H1 (cell line): ENCODE results near the gene EHD2. TPM values are rescaled to one million over a fixed set of nuclear protein-coding genes. Genes with fewer than 3 reads are reported as not detected.

ENCODE experiments used
- CTCF ChIA-PET: fragments of 300-600 bp; sonication (Branson Sonifier 250); formaldehyde crosslinking; loops from one replicate; lab custom pipeline; 2021; ENCODE audit not compliant: partially characterized antibody; lab: Charles Lee
- POLR2A ChIA-PET: fragments of 300-600 bp; sonication (Branson Sonifier 250); formaldehyde crosslinking; loops from one replicate; lab custom pipeline; 2021; ENCODE audit warnings: inconsistent platforms; ENCODE audit not compliant: partially characterized antibody; lab: Charles Lee
- DNase-seq, 2 experiments: peaks; one replicate each; pipeline versions ENCODE4 v3.0.0 to v3.0.0-alpha.2; 2010 to 2022; ENCODE audit warnings: low spot score in 2 of 2, low read depth in 1 of 2, mixed read lengths in 1 of 2
- FAIRE-seq: peaks from 2 replicates; lab custom pipeline; 2011; peaks lifted over from hg19 to GRCh38; lab: Jason Lieb, UNC
- H2AFZ ChIP-seq: 2 replicates; pipeline ENCODE4 v1.8.1; 2012; ENCODE audit warnings: low read length, inconsistent platforms
- H2AK5ac ChIP-seq: 2 replicates; pipeline ENCODE4 v1.6.1; 2013; ENCODE audit warnings: low read depth, low read length
- H2BK120ac ChIP-seq: replicated peaks from 2 replicates; pipeline ENCODE3; 2013; ENCODE audit warnings: low read depth, low read length, inconsistent platforms
- H2BK12ac ChIP-seq: 2 replicates; pipeline ENCODE4 v1.6.1; 2013; ENCODE audit warnings: low read depth, low read length
- H2BK15ac ChIP-seq: 2 replicates; pipeline ENCODE4 v1.6.1; 2013; ENCODE audit warnings: low read length
- H2BK20ac ChIP-seq: 2 replicates; pipeline ENCODE4 v1.6.1; 2013; ENCODE audit warnings: low read length
- H2BK5ac ChIP-seq: 2 replicates; pipeline ENCODE4 v1.6.1; 2013; ENCODE audit warnings: low read depth, low read length
- H3K14ac ChIP-seq: 2 replicates; pipeline ENCODE4 v1.6.1; 2013; ENCODE audit warnings: inconsistent platforms; ENCODE audit not compliant: insufficient read length
- H3K18ac ChIP-seq: 2 replicates; pipeline ENCODE4 v1.6.1; 2013; ENCODE audit warnings: low read length; ENCODE audit errors: extremely low read depth
- H3K23ac ChIP-seq: 2 replicates; pipeline ENCODE4 v1.6.1; 2013; ENCODE audit warnings: inconsistent platforms; ENCODE audit not compliant: insufficient read length
- H3K23me2 ChIP-seq: 2 replicates; pipeline ENCODE4 v1.6.1; 2013; ENCODE audit warnings: low read depth, low read length
- H3K27ac ChIP-seq: 2 replicates; pipeline ENCODE4 v1.6.1; 2011; ENCODE audit warnings: low read depth, low read length, inconsistent platforms
- H3K27me3 ChIP-seq, 4 experiments: replicated peaks in 1 of 4; 1 replicate in 1 of 4; 2 replicates in 3 of 4; pipeline versions ENCODE4 v1.6.1 to v1.8.1; 2011 to 2013; ENCODE audit warnings: low read length in 3 of 4, mild to moderate bottlenecking in 3 of 4, inconsistent platforms in 2 of 4, mixed read lengths in 2 of 4, moderate library complexity in 1 of 4; ENCODE audit not compliant: control insufficient read depth in 3 of 4, insufficient read depth in 3 of 4; ENCODE audit errors: extremely low read depth in 1 of 4
- H3K36me3 ChIP-seq, 4 experiments: 2 replicates each; pipeline versions ENCODE4 v1.6.1 to v1.8.1; 2011 to 2013; ENCODE audit warnings: mild to moderate bottlenecking in 4 of 4, low read length in 3 of 4, moderate library complexity in 2 of 4, control low read depth in 1 of 4, inconsistent platforms in 1 of 4; ENCODE audit not compliant: insufficient read depth in 4 of 4, control insufficient read depth in 2 of 4
- H3K4ac ChIP-seq: replicated peaks from 2 replicates; pipeline ENCODE3; 2013; ENCODE audit warnings: low read length, low read depth, mixed read lengths, inconsistent platforms; ENCODE audit not compliant: insufficient read length
- H3K4me1 ChIP-seq, 4 experiments: replicated peaks in 1 of 4; 1 replicate in 1 of 4; 2 replicates in 3 of 4; pipeline versions ENCODE4 v1.6.1 to v1.8.1; 2011 to 2013; ENCODE audit warnings: low read length in 3 of 4, inconsistent platforms in 2 of 4, mixed read lengths in 1 of 4; ENCODE audit not compliant: insufficient read depth in 4 of 4, control insufficient read depth in 3 of 4
- H3K4me2 ChIP-seq, 2 experiments: 2 replicates each; pipeline versions ENCODE4 v1.6.1 to v1.8.1; 2011 to 2013; ENCODE audit warnings: low read depth in 2 of 2, low read length in 2 of 2, control low read depth in 1 of 2, inconsistent platforms in 1 of 2, mild to moderate bottlenecking in 1 of 2; ENCODE audit not compliant: insufficient read depth in 1 of 2
- H3K4me3 ChIP-seq, 4 experiments: fragments of 200-600, 300-600 bp in 1 of 4; sonication (generic), shearing (Covaris generic), sonication (Bioruptor Twin) in 1 of 4; 2 replicates each; pipeline versions ENCODE4 v1.5.1 to v1.8.1; 2011 to 2016; ENCODE audit warnings: low read length in 4 of 4, low read depth in 3 of 4, control low read depth in 2 of 4, inconsistent platforms in 2 of 4, mild to moderate bottlenecking in 2 of 4, mixed read lengths in 1 of 4, moderate library complexity in 1 of 4; ENCODE audit not compliant: insufficient read depth in 2 of 4; ENCODE audit errors: extremely low read depth in 1 of 4
- H3K56ac ChIP-seq: replicated peaks from 2 replicates; pipeline ENCODE3; 2013; ENCODE audit warnings: low read depth, mild to moderate bottlenecking, mixed read lengths, low read length, inconsistent platforms; ENCODE audit not compliant: insufficient read length
- H3K79me1 ChIP-seq: 2 replicates; pipeline ENCODE4 v1.6.1; 2013; ENCODE audit warnings: low read depth, low read length, control low read depth
- H3K79me2 ChIP-seq, 2 experiments: 2 replicates each; pipeline versions ENCODE4 v1.6.1 to v1.8.1; 2012 to 2013; ENCODE audit warnings: low read length in 2 of 2, mild to moderate bottlenecking in 2 of 2, inconsistent platforms in 1 of 2; ENCODE audit not compliant: insufficient read depth in 2 of 2, control insufficient read depth in 1 of 2
- H3K9ac ChIP-seq, 4 experiments: replicated peaks in 1 of 4; 1 replicate in 1 of 4; 2 replicates in 3 of 4; pipeline versions ENCODE4 v1.6.1 to v1.8.1; 2011 to 2013; ENCODE audit warnings: low read depth in 3 of 4, low read length in 3 of 4, control low read depth in 2 of 4, mild to moderate bottlenecking in 2 of 4, moderate library complexity in 2 of 4, inconsistent platforms in 1 of 4; ENCODE audit errors: extremely low read depth in 1 of 4
- H3K9me3 ChIP-seq, 2 experiments: 2 replicates each; pipeline versions ENCODE4 v1.6.1 to v1.8.1; 2012 to 2013; ENCODE audit warnings: mild to moderate bottlenecking in 2 of 2, moderate library complexity in 2 of 2, control low read depth in 1 of 2, inconsistent platforms in 1 of 2, low read depth in 1 of 2, low read length in 1 of 2, mixed read lengths in 1 of 2; ENCODE audit not compliant: insufficient read depth in 2 of 2
- H4K20me1 ChIP-seq, 2 experiments: replicated peaks in 1 of 2; 2 replicates each; pipeline versions ENCODE3 to v1.8.1; 2011 to 2013; ENCODE audit warnings: inconsistent platforms in 2 of 2, low read length in 2 of 2, mild to moderate bottlenecking in 1 of 2; ENCODE audit not compliant: insufficient read depth in 2 of 2, control insufficient read depth in 1 of 2
- H4K5ac ChIP-seq: 2 replicates; pipeline ENCODE4 v1.6.1; 2013; ENCODE audit warnings: low read length, low read depth, mixed read lengths, inconsistent platforms; ENCODE audit not compliant: insufficient read length
- H4K8ac ChIP-seq: 2 replicates; pipeline ENCODE4 v1.8.0; 2013; ENCODE audit warnings: mild to moderate bottlenecking, moderate library complexity, low read length, inconsistent platforms; ENCODE audit not compliant: insufficient read depth; ENCODE audit errors: extremely low read depth
- H4K91ac ChIP-seq: replicated peaks from 2 replicates; pipeline ENCODE3; 2013; ENCODE audit warnings: low read length, mixed read lengths, inconsistent platforms; ENCODE audit not compliant: insufficient read length
- HDAC2 ChIP-seq, 2 experiments: fragments of 300-600 bp in 1 of 2; sonication (generic) in 1 of 2; IDR thresholded peaks; 2 replicates each; pipeline ENCODE4 v1.6.1; 2011 to 2012; ENCODE audit warnings: low read depth in 2 of 2, low read length in 2 of 2, mild to moderate bottlenecking in 2 of 2, moderate library complexity in 2 of 2, borderline replicate concordance in 1 of 2, inconsistent platforms in 1 of 2
- JUND ChIP-seq: IDR thresholded peaks from 2 replicates; pipeline ENCODE4 v1.6.1; 2011; ENCODE audit warnings: mild to moderate bottlenecking, improper control_type of control experiment, low read length
- WGBS, 2 experiments: shearing (Covaris generic) in 1 of 2; methylation state at CpG; one replicate each; pipeline versions ENCODE4 v1.1.6 to v1.1.7; 2013 to 2015; ENCODE audit warnings: low lambda C conversion rate in 2 of 2, mixed read lengths in 2 of 2, inconsistent platforms in 1 of 2, low coverage in 1 of 2, missing lambda C conversion rate in 1 of 2; ENCODE audit not compliant: insufficient replicate concordance in 2 of 2, insufficient coverage in 1 of 2, insufficient read length in 1 of 2; ENCODE audit errors: extremely low coverage in 1 of 2, missing lambda C conversion rate in 1 of 2; 5-methylcytosine and 5-hydroxymethylcytosine counted together
- polyA plus RNA-seq, 7 experiments: library from polyadenylated mRNA; depleted of rRNA in 3 of 7; stranded (reverse) in 5 of 7; unstranded in 2 of 7; fragments of >200 nt in 5 of 7; fragments of 200-250 nt in 2 of 7; gene quantifications; 1 replicate in 5 of 7; 2 replicates in 1 of 7; 4 replicates in 1 of 7; pipeline versions ENCODE4 v1.2.1 to v1.2.3, GENCODE V29; 2011 to 2013; ENCODE audit warnings: missing spikeins in 2 of 7, mixed read lengths in 2 of 7
- total RNA-seq: library from RNA; stranded (reverse); fragmentation: NEBNext Ultra II Directional; extraction: Animal tissue kit (Norgen Biotek cat#: 25700); gene quantifications from 2 replicates; pipeline ENCODE4 v1.2.1, GENCODE V29; 2021

EHD2 gene
- total and polyA plus RNA-seq, 2 of the 8 experiments (the other 6 are each of a cell fraction or from before 2014, with no cell fraction given), result 4.5 to 14.3 TPM

DNA sequence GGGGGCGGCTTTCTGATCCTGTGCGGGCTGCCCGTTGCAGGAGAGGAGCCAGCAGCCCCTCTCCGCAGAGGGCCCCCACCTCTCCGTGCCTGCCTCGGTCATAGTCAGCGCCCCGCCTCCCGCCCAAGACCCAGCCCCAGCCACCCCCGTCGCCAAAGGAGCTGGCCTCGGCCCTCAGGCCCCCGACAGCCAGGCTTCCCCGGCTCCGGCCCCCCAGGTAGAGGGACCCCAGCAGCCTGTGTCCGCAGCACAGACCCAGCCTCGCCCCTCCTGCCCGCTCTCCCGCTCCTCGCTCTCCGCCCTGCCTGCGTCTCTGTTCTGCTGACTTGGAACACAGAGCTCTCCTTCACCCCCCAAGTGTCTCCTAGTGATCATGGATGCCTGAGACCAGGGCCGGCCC, 31.3 kb upstream of the EHD2 start:
- no peaks in the 10 kb centered on the region; a peak in 1 of 4 replicates for H3K79me2 ChIP-seq
- no peak overlapping the region for H3K14ac ChIP-seq
- no peak overlapping the region for H4K91ac ChIP-seq
- FAIRE-seq, result no peak
- no peak overlapping the region for H3K9ac ChIP-seq
- H3K23me2 ChIP-seq, result no peaks in the 10 kb centered on the region
- H3K4ac ChIP-seq, result no peak overlapping the region
- no peaks in the 10 kb centered on the region for H3K27me3 ChIP-seq
- no peak overlapping the region for H2BK15ac ChIP-seq
- H3K36me3 ChIP-seq, result peaks cover 2 to 25% (median 13%) of the 10 kb centered on the region in 4 experiments; a peak in 5 of 8 replicates
- no peaks in the 10 kb centered on the region for H3K79me1 ChIP-seq
- H3K18ac ChIP-seq, result no peak overlapping the region
- no peak overlapping the region for H3K27ac ChIP-seq
- no peak for DNase-seq
- H3K4me3 ChIP-seq, result no peak overlapping the region
- H2BK12ac ChIP-seq, result no peak overlapping the region
- H2AK5ac ChIP-seq, result no peak overlapping the region
- no peak overlapping the region for H3K4me2 ChIP-seq
- H4K8ac ChIP-seq, result no peak overlapping the region
- no peak overlapping the region for H2BK120ac ChIP-seq
- no peak overlapping the region; the same call in 1 of the 2 replicates for H2BK5ac ChIP-seq
- POLR2A ChIA-PET, result interaction anchor here (0.6 kb wide), 1 partner anchor 17 kb away, joined by 4 read pairs; no protein-coding TSS in a partner anchor
- H2BK20ac ChIP-seq, result no peak overlapping the region
- H3K23ac ChIP-seq, result no peak overlapping the region
- peaks cover 6 to 9% of the 10 kb centered on the region in 2 experiments for H4K20me1 ChIP-seq
- H3K56ac ChIP-seq, result no peak overlapping the region
- no peaks in the 10 kb centered on the region; a peak in 1 of 4 replicates for H3K9me3 ChIP-seq
- CTCF ChIA-PET, result interaction anchor here (0.6 to 1.2 kb wide), 3 partner anchors 14 to 18 kb away, joined by 3 read pairs; no protein-coding TSS in a partner anchor
- no peak overlapping the region for H2AFZ ChIP-seq
- H4K5ac ChIP-seq, result no peak overlapping the region
- 90% methylated on average over 9 of the region's 23 CpGs; no CpG with 5 or more reads in 1 of the 2 experiments for WGBS, 2 experiments
- TF ChIP-seq JUND (no peak), HDAC2 (IDR thresholded peaks at IDR 0.05; ENCODE audit: borderline replicate concordance in 1 of 2, low read depth in 2 of 2, low read length in 2 of 2) (no peak)
- TF ChIP-seq, all 59 proteins: peak for 0
- H3K4me1 ChIP-seq, result no peaks in the 10 kb centered on the region
